CD4-positive, alpha-beta memory T cell (primary cell): ENCODE results near the gene IGSF3. TPM values are rescaled to one million over a fixed set of nuclear protein-coding genes. Genes with fewer than 3 reads are reported as not detected.
A peak's percentile ranks its signal among the peaks of the same experiment; 100 is the strongest.

ENCODE experiments used
- CTCF ChIA-PET: fragments of 350-600 bp; sonication (Branson Sonifier 250); formaldehyde crosslinking; loops from one replicate; lab custom pipeline; 2021; ENCODE audit warnings: inconsistent platforms; ENCODE audit not compliant: partially characterized antibody; lab: Charles Lee
- POLR2A ChIA-PET: fragments of 350-600 bp; sonication (Branson Sonifier 250); formaldehyde crosslinking; loops from one replicate; lab custom pipeline; 2021; ENCODE audit not compliant: partially characterized antibody; lab: Charles Lee
- DNase-seq, 5 donors: peaks; one replicate each; pipeline versions ENCODE4 v3.0.0 to v3.0.0-alpha.2; 2020 to 2022; ENCODE audit warnings: mixed read lengths in 1 of 5
- H3K27ac ChIP-seq: one replicate; pipeline ENCODE4 v1.7.0; 2013; ENCODE audit warnings: low read depth, low read length
- H3K27me3 ChIP-seq: 2 replicates; pipeline ENCODE4 v1.7.0; 2013; ENCODE audit warnings: mild to moderate bottlenecking, low read length, moderate library complexity; ENCODE audit not compliant: insufficient read depth
- H3K36me3 ChIP-seq: 2 replicates; pipeline ENCODE4 v1.7.0; 2013; ENCODE audit warnings: mild to moderate bottlenecking, low read length, moderate library complexity; ENCODE audit not compliant: insufficient read depth
- H3K4me1 ChIP-seq: 2 replicates; pipeline ENCODE4 v1.7.0; 2013; ENCODE audit warnings: mild to moderate bottlenecking, low read length, moderate library complexity; ENCODE audit not compliant: insufficient read depth
- H3K4me3 ChIP-seq, 2 donors: one replicate each; pipeline ENCODE4 v1.7.0; 2013; ENCODE audit warnings: low read length in 2 of 2, mild to moderate bottlenecking in 1 of 2
- H3K9me3 ChIP-seq, 2 donors: one replicate each; pipeline ENCODE4 v1.7.0; 2013; ENCODE audit warnings: low read length in 2 of 2, control low read depth in 1 of 2; ENCODE audit not compliant: control insufficient read depth in 1 of 2
- H3K27ac Mint-ChIP-seq, 7 donors: one replicate each; pipeline ENCODE4 v1.8.0; 2020 to 2021; ENCODE audit warnings: mixed read lengths in 7 of 7, mild to moderate bottlenecking in 6 of 7, inconsistent platforms in 3 of 7, moderate library complexity in 3 of 7
- H3K27me3 Mint-ChIP-seq, 2 donors: one replicate each; pipeline ENCODE4 v1.8.0; 2020 to 2021; ENCODE audit warnings: mixed read lengths in 2 of 2
- H3K36me3 Mint-ChIP-seq, 2 donors: one replicate each; pipeline ENCODE4 v1.8.0; 2020 to 2021; ENCODE audit warnings: mixed read lengths in 2 of 2, inconsistent platforms in 1 of 2, mild to moderate bottlenecking in 1 of 2
- H3K4me1 Mint-ChIP-seq, 4 donors: one replicate each; pipeline ENCODE4 v1.8.0; 2020 to 2021; ENCODE audit warnings: mixed read lengths in 4 of 4, mild to moderate bottlenecking in 1 of 4
- H3K4me3 Mint-ChIP-seq, 8 donors: one replicate each; pipeline ENCODE4 v1.8.0; 2020 to 2021; ENCODE audit warnings: mixed read lengths in 8 of 8, mild to moderate bottlenecking in 7 of 8, moderate library complexity in 6 of 8, inconsistent platforms in 3 of 8
- H3K9me3 Mint-ChIP-seq, 8 donors: one replicate each; pipeline ENCODE4 v1.8.0; 2020 to 2021; ENCODE audit warnings: mixed read lengths in 8 of 8, mild to moderate bottlenecking in 5 of 8, inconsistent platforms in 3 of 8, moderate library complexity in 1 of 8
- intact Hi-C: fragments of 100-400 bp; cut with micrococcal nuclease; formaldehyde crosslinking; loops from one replicate; pipeline ENCODE4 v1.15.1; 2023
- polyA plus RNA-seq, 2 donors: library from polyadenylated mRNA; unstranded; fragments of 300-500 nt; fragmentation: Illumina TruSeq; gene quantifications; one replicate each; pipeline ENCODE4 v1.2.3, GENCODE V29; 2021
- total RNA-seq, 2 experiments: library from RNA; stranded (reverse); gene quantifications; one replicate each; pipeline ENCODE4 v1.2.3, GENCODE V29; 2021

Gene IGSF3
- total and polyA plus RNA-seq, 4 experiments from 2014 or later, result 0.06 TPM; not detected in 3

- CTCF ChIA-PET, result interaction anchor here (0.5 kb wide), 1 partner anchor 467 kb away, joined by 4 read pairs; no protein-coding TSS in a partner anchor
- no peaks in the 10 kb centered on the region for H3K36me3 Mint-ChIP-seq
- Histone ChIP-seq H3K27ac (no peak overlapping the region), H3K36me3 (no peaks in the 10 kb centered on the region), H3K4me1 (no peaks in the 10 kb centered on the region), H3K4me3 (no peak overlapping the region), H3K9me3 (no peaks in the 10 kb centered on the region), H3K27me3 (peaks cover 4% of the 10 kb centered on the region)
- H3K27ac Mint-ChIP-seq, result peak overlapping the region in 1 of 7 donors; percentile 2
- no peak overlapping the region for H3K4me3 Mint-ChIP-seq
- DNase-seq, result no peak
- intact Hi-C loops, result no loop called here
- H3K27me3 Mint-ChIP-seq, result peaks cover 8 to 15% of the 10 kb centered on the region in 2 donors
- POLR2A ChIA-PET, result no interaction called here
- H3K4me1 Mint-ChIP-seq, result peaks cover 0 to 2% (median 0%) of the 10 kb centered on the region in 4 donors
- H3K9me3 Mint-ChIP-seq, result peaks cover 0 to 6% (median 0%) of the 10 kb centered on the region in 8 donors
Measured at GRCh38 chr1:116710420-116711262, 43.1 kb upstream of the IGSF3 start.

- POLR2A ChIA-PET, result no interaction called here
- Mint-ChIP-seq H3K27ac (no peak overlapping the region), H3K9me3 (peaks cover 0 to 6% (median 0%) of the 10 kb centered on the region in 8 donors), H3K4me1 (peaks cover 0 to 2% (median 0%) of the 10 kb centered on the region in 4 donors), H3K4me3 (no peak overlapping the region), H3K27me3 (peaks cover 5 to 15% of the 10 kb centered on the region in 2 donors), H3K36me3 (no peaks in the 10 kb centered on the region)
- intact Hi-C loops, result no loop called here
- Histone ChIP-seq H3K9me3 (no peaks in the 10 kb centered on the region), H3K27ac (no peak overlapping the region), H3K36me3 (no peaks in the 10 kb centered on the region), H3K27me3 (peaks cover 4% of the 10 kb centered on the region), H3K4me3 (no peak overlapping the region), H3K4me1 (no peaks in the 10 kb centered on the region)
- DNase-seq, result no peak
- CTCF ChIA-PET, result interaction anchor here (0.5 kb wide), 1 partner anchor 468 kb away, joined by 4 read pairs; no protein-coding TSS in a partner anchor
Measured at GRCh38 chr1:116709666-116710167, 42.2 kb upstream of the IGSF3 start.

GRCh38 chr1:116708255-116708900 is 40.8 kb upstream of the IGSF3 start:
- H3K4me3 ChIP-seq, result no peak overlapping the region
- Mint-ChIP-seq H3K27me3 (peaks cover 5 to 15% of the 10 kb centered on the region in 2 donors), H3K4me3 (no peak overlapping the region), H3K9me3 (peaks cover 0 to 8% (median 2%) of the 10 kb centered on the region in 8 donors), H3K27ac (no peak overlapping the region), H3K36me3 (no peaks in the 10 kb centered on the region), H3K4me1 (peaks cover 0 to 2% (median 0%) of the 10 kb centered on the region in 4 donors)
- ChIA-PET POLR2A (no interaction called here), CTCF (interaction anchor here (1.0 kb wide), 1 partner anchor 17 kb away, joined by 3 read pairs; no protein-coding TSS in a partner anchor)
- H3K9me3 ChIP-seq, result no peaks in the 10 kb centered on the region
- intact Hi-C loops, result no loop called here
- H3K36me3 ChIP-seq, result no peaks in the 10 kb centered on the region
- no peaks in the 10 kb centered on the region for H3K4me1 ChIP-seq
- no peak overlapping the region for H3K27ac ChIP-seq
- H3K27me3 ChIP-seq, result peaks cover 4% of the 10 kb centered on the region
- DNase-seq, result no peak

GRCh38 chr1:116706841-116707240 is 39.3 kb upstream of the IGSF3 start:
- Mint-ChIP-seq H3K4me1 (no peaks in the 10 kb centered on the region), H3K36me3 (no peaks in the 10 kb centered on the region), H3K27me3 (peaks cover 5 to 12% of the 10 kb centered on the region in 2 donors), H3K27ac (no peak overlapping the region), H3K9me3 (peaks cover 0 to 8% (median 3%) of the 10 kb centered on the region in 8 donors), H3K4me3 (no peak overlapping the region)
- DNase-seq, result no peak
- no peak overlapping the region for H3K4me3 ChIP-seq
- intact Hi-C loops, result no loop called here
- H3K27me3 ChIP-seq, result peaks cover 4% of the 10 kb centered on the region
- H3K36me3 ChIP-seq, result no peaks in the 10 kb centered on the region
- CTCF ChIA-PET, result no interaction called here
- POLR2A ChIA-PET, result no interaction called here
- H3K4me1 ChIP-seq, result no peaks in the 10 kb centered on the region
- no peak overlapping the region for H3K27ac ChIP-seq
- H3K9me3 ChIP-seq, result no peaks in the 10 kb centered on the region

GRCh38 chr1:116706123-116706522 is 38.6 kb upstream of the IGSF3 start:
- peaks cover 0 to 8% (median 3%) of the 10 kb centered on the region in 8 donors for H3K9me3 Mint-ChIP-seq
- POLR2A ChIA-PET, result no interaction called here
- no peak overlapping the region for H3K27ac Mint-ChIP-seq
- Histone ChIP-seq H3K36me3 (no peaks in the 10 kb centered on the region), H3K27me3 (peaks cover 4% of the 10 kb centered on the region), H3K9me3 (no peaks in the 10 kb centered on the region), H3K4me1 (no peaks in the 10 kb centered on the region), H3K4me3 (no peak overlapping the region), H3K27ac (no peak overlapping the region)
- H3K4me3 Mint-ChIP-seq, result no peak overlapping the region
- no peak for DNase-seq
- intact Hi-C loops, result no loop called here
- H3K4me1 Mint-ChIP-seq, result no peaks in the 10 kb centered on the region
- H3K27me3 Mint-ChIP-seq, result peaks cover 5 to 12% of the 10 kb centered on the region in 2 donors
- CTCF ChIA-PET, result interaction anchor here (1.3 kb wide), 1 partner anchor 19 kb away, joined by 5 read pairs; no protein-coding TSS in a partner anchor
- H3K36me3 Mint-ChIP-seq, result no peaks in the 10 kb centered on the region

GRCh38 chr1:116704278-116704677 is 36.7 kb upstream of the IGSF3 start:
- H3K36me3 Mint-ChIP-seq, result no peaks in the 10 kb centered on the region
- Histone ChIP-seq H3K4me3 (no peak overlapping the region), H3K4me1 (no peaks in the 10 kb centered on the region), H3K9me3 (no peaks in the 10 kb centered on the region), H3K27me3 (peaks cover 4% of the 10 kb centered on the region), H3K27ac (no peak overlapping the region), H3K36me3 (no peaks in the 10 kb centered on the region)
- no peak for DNase-seq
- H3K4me1 Mint-ChIP-seq, result no peaks in the 10 kb centered on the region
- CTCF ChIA-PET, result interaction anchor here (1.3 kb wide), 1 partner anchor 33 kb away, joined by 3 read pairs; no protein-coding TSS in a partner anchor
- H3K27me3 Mint-ChIP-seq, result peaks cover 5 to 7% of the 10 kb centered on the region in 2 donors
- intact Hi-C loops, result no loop called here
- peaks cover 0 to 8% (median 3%) of the 10 kb centered on the region in 8 donors for H3K9me3 Mint-ChIP-seq
- POLR2A ChIA-PET, result no interaction called here
- H3K4me3 Mint-ChIP-seq, result no peak overlapping the region
- H3K27ac Mint-ChIP-seq, result no peak overlapping the region

GRCh38 chr1:116699605-116700004 is 32.1 kb upstream of the IGSF3 start:
- peaks cover 0 to 2% (median 0%) of the 10 kb centered on the region in 4 donors for H3K4me1 Mint-ChIP-seq
- no peak overlapping the region for H3K27ac Mint-ChIP-seq
- Histone ChIP-seq H3K9me3 (no peaks in the 10 kb centered on the region), H3K27ac (no peak overlapping the region), H3K36me3 (no peaks in the 10 kb centered on the region), H3K4me1 (no peaks in the 10 kb centered on the region), H3K27me3 (no peaks in the 10 kb centered on the region), H3K4me3 (no peak overlapping the region)
- peaks cover 0 to 4% (median under 1%) of the 10 kb centered on the region in 8 donors for H3K9me3 Mint-ChIP-seq
- no peak overlapping the region for H3K4me3 Mint-ChIP-seq
- intact Hi-C loops, result no loop called here
- H3K36me3 Mint-ChIP-seq, result no peaks in the 10 kb centered on the region
- no peaks in the 10 kb centered on the region for H3K27me3 Mint-ChIP-seq
- ChIA-PET CTCF (no interaction called here), POLR2A (no interaction called here)
- no peak for DNase-seq
